GM19468 (cell line): ENCODE data around the gene SYVN1.

Source experiments
- ATAC-seq: cut with Tn5 transposase; IDR thresholded peaks from one replicate; pipeline ENCODE4 v1.9.1; 2021; ENCODE audit warnings: mild to moderate bottlenecking, moderate library complexity, moderate number of reproducible peaks; ENCODE audit not compliant: unreplicated experiment; ENCODE audit errors: extremely low read depth

SYVN1 gene

GRCh38 chr11:65114538-65115171 is 19.7 kb downstream of the SYVN1 start:
- no peak for ATAC-seq

- ATAC-seq, result no peak
Measured at GRCh38 chr11:65113839-65114238, 20.5 kb downstream of the SYVN1 start.

- no peak for ATAC-seq
Measured at GRCh38 chr11:65113361-65113756, 21.0 kb downstream of the SYVN1 start.

DNA sequence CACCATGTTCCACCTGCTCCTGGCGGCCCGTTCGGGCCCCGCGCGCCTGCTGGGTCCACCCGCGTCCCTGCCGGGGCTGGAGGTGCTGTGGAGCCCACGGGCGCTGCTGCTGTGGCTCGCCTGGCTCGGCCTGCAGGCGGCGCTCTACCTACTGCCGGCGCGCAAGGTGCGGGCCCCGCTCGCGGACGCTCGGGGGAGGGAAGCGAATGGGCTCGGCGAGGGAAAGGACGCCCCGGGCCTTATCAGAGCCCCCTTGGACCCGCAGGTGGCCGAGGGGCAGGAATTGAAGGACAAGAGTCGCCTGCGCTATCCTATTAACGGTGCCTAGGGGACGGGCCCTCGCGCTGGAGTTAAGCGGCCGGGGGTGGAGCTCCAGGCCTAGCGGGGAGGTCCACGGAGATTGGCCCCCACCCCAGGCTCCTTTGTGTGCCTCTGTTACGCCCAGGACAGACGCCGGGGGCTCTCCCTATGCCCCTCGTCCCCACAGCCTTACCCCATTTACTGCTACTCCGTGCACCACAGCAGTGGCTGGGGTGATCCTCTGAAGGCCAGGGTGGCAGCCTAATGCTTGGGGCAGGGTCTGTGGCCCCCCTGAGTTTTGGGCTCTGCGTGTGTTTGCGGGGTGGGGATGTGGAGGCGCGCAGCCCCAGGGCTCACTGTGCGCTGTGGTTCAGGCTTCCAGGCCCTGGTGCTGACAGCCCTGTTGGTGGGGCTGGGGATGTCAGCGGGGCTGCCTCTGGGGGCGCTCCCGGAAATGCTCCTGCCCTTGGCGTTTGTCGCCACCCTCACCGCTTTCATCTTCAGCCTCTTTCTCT is 21.6 kb downstream of the SYVN1 start:
- no peak for ATAC-seq

GRCh38 chr11:65111744-65112545 is 22.4 kb downstream of the SYVN1 start, which contains the start of gene TM7SF2:
TSS of gene TM7SF2 (plus strand) at chr11:65111872. CDS start at chr11:65112016, 144 bp downstream.
- no peak for ATAC-seq

DNA sequence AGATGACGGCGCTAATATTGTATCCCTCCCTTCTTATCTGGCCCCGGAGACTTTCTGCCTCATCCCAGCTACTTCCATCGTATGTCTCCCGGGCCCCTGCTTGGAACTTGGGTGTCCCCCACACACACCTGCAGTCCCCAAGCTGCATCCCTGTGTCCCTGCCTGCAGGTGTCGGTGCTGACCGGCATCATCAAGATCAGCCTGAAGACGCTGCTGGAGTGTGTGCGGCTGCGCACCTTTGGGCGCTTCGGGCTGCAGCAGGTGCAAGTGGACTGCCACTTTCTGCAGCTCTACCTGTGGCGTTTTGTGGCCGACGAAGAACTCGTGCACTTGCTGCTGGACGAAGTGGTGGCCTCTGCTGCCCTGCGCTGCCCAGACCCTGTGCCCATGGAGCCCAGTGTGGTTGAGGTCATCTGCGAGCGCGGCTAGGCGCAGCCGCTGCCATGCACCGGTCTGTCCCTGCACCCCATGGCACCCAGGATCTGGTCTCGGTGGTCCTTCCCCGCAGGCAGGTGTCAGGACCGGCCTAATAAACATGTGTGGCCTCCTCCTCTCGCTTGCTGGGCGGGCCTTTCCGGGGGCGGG is 23.1 kb downstream of the SYVN1 start:
- ATAC-seq, result no peak

- ATAC-seq, result no peak
Measured at GRCh38 chr11:65110354-65110861, 23.9 kb downstream of the SYVN1 start.

- ATAC-seq, result no peak
Measured at GRCh38 chr11:65109231-65110198, 24.8 kb downstream of the SYVN1 start.

DNA sequence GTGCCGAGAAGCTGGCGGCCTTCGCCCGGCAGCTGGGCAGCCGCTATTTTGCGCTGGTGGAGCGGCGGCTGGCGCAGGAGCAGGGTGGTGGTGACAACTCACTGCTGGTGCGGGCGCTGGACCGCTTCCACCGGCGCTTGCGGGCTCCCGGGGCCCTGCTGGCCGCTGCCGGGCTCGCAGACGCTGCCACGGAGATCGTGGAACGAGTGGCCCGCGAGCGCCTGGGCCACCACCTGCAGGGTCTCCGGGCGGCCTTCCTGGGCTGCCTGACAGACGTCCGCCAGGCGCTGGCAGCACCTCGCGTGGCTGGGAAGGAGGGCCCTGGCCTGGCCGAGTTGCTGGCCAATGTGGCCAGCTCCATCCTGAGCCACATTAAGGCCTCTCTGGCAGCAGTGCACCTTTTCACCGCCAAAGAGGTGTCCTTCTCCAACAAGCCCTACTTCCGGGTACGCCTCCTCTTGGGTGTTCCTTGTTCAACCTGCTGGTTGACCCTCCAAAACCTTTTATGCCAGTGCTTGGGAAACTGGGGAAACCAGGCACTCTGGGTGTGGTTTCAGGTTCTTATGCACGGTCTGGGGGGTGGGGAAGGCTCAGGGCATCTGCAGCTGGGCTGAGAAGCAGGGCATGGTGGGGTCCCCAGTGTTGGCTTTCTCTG is 25.7 kb downstream of the SYVN1 start:
- ATAC-seq, result no peak

- no peak for ATAC-seq
Measured at GRCh38 chr11:65107751-65108468, 26.4 kb downstream of the SYVN1 start.

- ATAC-seq, result no peak
Measured at GRCh38 chr11:65107078-65107477, 27.2 kb downstream of the SYVN1 start.

DNA sequence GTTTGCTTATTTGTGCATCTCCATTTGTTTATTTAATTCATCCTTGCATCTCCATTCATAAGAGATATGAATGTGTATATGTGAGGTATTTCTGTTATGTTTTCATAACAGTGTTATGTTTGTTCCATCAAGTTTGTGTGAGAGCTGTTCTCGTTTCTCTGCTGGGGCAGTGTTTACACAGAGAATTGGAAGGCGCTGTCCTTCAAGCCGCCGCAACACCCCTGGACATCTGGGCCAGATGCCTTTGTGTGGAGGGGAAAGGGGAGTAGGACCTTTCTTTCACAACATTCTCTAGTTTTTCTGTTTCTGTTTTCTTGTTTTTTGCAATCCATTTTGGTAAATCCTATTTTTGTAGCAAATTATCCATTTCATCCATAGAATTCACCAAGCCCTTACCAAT is 29.7 kb downstream of the SYVN1 start:
- ATAC-seq, result no peak

DNA sequence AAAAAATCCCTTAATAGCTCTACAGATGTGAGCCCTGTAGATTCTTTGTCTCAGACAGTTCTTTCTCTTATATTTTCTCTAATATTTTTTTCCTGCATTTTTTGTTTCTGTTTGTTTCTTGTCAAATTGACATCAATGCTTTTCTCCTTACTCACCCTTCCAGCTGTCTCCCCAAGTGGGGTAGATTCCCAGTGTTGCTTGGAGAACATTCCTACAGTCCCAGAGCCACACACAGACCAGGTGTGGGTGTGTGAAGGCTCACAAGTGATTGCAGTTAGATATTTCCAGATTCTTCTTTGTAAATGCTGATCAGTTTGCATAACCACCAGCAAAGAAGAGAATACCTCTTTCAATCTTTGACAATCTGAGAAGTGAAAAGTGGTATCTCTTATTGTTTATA is 30.8 kb downstream of the SYVN1 start:
- ATAC-seq, result no peak

DNA sequence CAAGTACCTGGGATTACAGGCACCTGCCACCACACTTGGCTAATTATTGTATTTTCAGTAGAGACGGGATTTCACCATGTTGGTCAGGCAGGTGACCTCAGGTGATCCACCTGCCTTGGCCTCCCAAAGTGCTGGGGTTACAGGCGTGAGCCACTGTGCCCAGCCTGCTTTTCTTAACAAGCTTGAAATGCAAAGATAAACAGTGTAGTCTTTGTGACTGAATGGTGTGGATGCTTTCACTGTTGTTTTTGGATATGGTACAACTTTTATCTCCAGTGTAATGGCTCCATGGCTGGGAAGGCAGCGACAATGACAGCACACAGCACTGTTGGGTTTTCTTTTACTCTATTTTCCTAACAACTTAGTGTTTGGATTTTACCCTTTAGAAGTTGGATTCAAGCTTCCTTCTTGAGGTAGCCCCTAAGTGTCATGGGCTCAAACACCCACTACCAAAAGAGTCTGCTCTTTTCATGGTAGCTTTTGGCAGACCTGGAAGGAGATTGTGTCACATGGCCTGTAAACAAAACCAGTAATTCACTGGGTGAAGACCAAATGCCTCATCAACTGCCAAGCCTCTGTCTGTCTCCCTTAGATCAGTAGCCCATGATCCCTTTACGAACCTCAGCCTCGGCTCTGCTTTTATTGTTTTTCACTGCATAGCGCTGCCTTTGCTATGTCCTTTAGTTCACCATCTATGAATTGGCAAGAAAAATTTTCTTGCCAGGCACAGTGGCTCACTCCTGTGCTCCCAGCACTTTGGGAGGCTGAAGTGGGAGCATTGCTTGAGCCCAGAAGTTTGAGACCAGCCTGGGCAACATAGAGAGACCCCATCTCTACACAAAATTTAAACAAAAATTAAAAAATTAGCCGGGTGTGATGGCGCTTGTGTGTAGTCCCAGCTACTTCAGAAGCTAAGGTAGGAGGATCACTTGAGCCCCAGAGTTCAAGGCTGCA is 31.9 kb downstream of the SYVN1 start:
- no peak for ATAC-seq

- no peak for ATAC-seq
Measured at GRCh38 chr11:65100674-65101350, 33.5 kb downstream of the SYVN1 start.

DNA sequence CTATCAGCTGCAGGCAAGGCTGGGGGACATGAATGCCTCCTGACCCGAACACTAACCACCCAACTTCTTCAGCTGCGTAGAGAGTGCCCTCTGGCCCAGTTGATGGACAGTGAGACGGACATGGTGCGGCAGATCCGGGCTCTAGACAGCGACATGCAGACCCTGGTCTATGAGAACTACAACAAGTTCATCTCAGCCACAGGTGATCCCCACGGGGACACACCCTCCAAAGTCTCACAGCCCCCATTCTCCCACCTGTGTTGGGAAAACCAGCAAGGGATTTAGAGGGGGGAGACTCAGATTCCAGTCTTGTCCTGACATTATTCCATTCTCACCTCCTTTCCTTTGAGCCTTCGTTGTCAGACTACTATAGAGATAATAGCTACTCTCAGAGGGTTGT is 37.4 kb downstream of the SYVN1 start:
- ATAC-seq, result no peak
